OCI-LY7 (cell line): Measurements from ENCODE around the gene MPRIP. TPM values are rescaled to one million over a fixed set of nuclear protein-coding genes. Genes with fewer than 3 reads are reported as not detected.

Experiments used
- BruUV-seq: library from RNA; stranded (reverse); fragments of 400-500 nt; replicated peaks from 2 replicates; lab custom pipeline; 2021; lab: Mats Ljungman, UMichigan
- CTCF ChIA-PET: fragments of 300-600 bp; sonication (Branson Sonifier 250); formaldehyde crosslinking; loops from one replicate; lab custom pipeline; 2022; ENCODE audit warnings: antibody characterized with exemption; ENCODE audit not compliant: unreplicated experiment; lab: Charles Lee
- POLR2A ChIA-PET: fragments of 300-600 bp; sonication (Branson Sonifier 250); formaldehyde crosslinking; loops from one replicate; lab custom pipeline; 2022; ENCODE audit warnings: antibody characterized with exemption; lab: Charles Lee
- DNase-seq: peaks from one replicate; pipeline ENCODE4 v3.0.0-alpha.2; 2015; ENCODE audit warnings: low spot score
- H2AFZ ChIP-seq: fragments of 200-600 bp; sonication (generic), shearing (Covaris generic); 2 replicates; pipeline ENCODE4 v1.6.1; 2014; ENCODE audit warnings: mild to moderate bottlenecking, antibody characterized with exemption, low read length, moderate library complexity
- H3K27ac ChIP-seq: fragments of 200-600 bp; sonication (generic); 2 replicates; pipeline ENCODE4 v1.5.1; 2014; ENCODE audit warnings: mixed run types, low read depth, mild to moderate bottlenecking, moderate library complexity, low read length, inconsistent platforms; ENCODE audit not compliant: poor library complexity, severe bottlenecking
- H3K36me3 ChIP-seq: fragments of 200-600 bp; sonication (generic); 2 replicates; pipeline ENCODE4 v1.6.1; 2014; ENCODE audit warnings: mild to moderate bottlenecking, antibody characterized with exemption, low read length, moderate library complexity, mixed read lengths; ENCODE audit not compliant: insufficient read depth
- H3K4me1 ChIP-seq: fragments of 200-600 bp; sonication (generic); 2 replicates; pipeline ENCODE4 v1.5.1; 2014; ENCODE audit warnings: mild to moderate bottlenecking, low read length; ENCODE audit not compliant: insufficient read depth, poor library complexity, severe bottlenecking
- H3K4me2 ChIP-seq: fragments of 200-600 bp; sonication (generic); 2 replicates; pipeline ENCODE4 v1.6.1; 2014; ENCODE audit warnings: mild to moderate bottlenecking, low read length
- H3K4me3 ChIP-seq: fragments of 200-600 bp; sonication (generic); 2 replicates; pipeline ENCODE4 v1.5.1; 2014; ENCODE audit warnings: mild to moderate bottlenecking, low read depth, low read length; ENCODE audit not compliant: poor library complexity, severe bottlenecking
- H3K79me2 ChIP-seq: fragments of 200-600 bp; sonication (generic); 2 replicates; pipeline ENCODE4 v1.6.1; 2016; ENCODE audit warnings: low read depth, mild to moderate bottlenecking, low read length, moderate library complexity, mixed read lengths; ENCODE audit not compliant: insufficient read depth
- H3K9me2 ChIP-seq: fragments of 200-600 bp; sonication (generic); 2 replicates; pipeline ENCODE4 v1.6.1; 2016; ENCODE audit warnings: mild to moderate bottlenecking, low read length, mixed read lengths; ENCODE audit not compliant: insufficient read depth
- H3K9me3 ChIP-seq: fragments of 200-600 bp; sonication (generic); 2 replicates; pipeline ENCODE4 v1.6.1; 2014; ENCODE audit warnings: mild to moderate bottlenecking, mixed run types, low read length, mixed read lengths
- H4K20me1 ChIP-seq: fragments of 200-600 bp; sonication (generic); 2 replicates; pipeline ENCODE4 v1.6.1; 2014; ENCODE audit warnings: mild to moderate bottlenecking, antibody characterized with exemption, low read length, moderate library complexity, mixed read lengths; ENCODE audit not compliant: insufficient read depth
- CTCF ChIP-seq: fragments of 200-600 bp; sonication (generic); conservative IDR thresholded peaks from 2 replicates; pipeline ENCODE4 v1.5.1; 2014; ENCODE audit warnings: mild to moderate bottlenecking, antibody characterized with exemption, low read length, moderate library complexity, mixed read lengths
- EZH2phosphoT487 ChIP-seq: fragments of 200-600 bp; sonication (generic); IDR thresholded peaks from 2 replicates; pipeline ENCODE4 v1.6.1; 2018; ENCODE audit warnings: low read depth, borderline replicate concordance, mild to moderate bottlenecking, mixed run types, antibody characterized with exemption, low read length, moderate library complexity, mixed read lengths
- intact Hi-C: fragments of 100-400 bp; cut with micrococcal nuclease; formaldehyde crosslinking; loops from one replicate; pipeline ENCODE4 v1.10.0; 2022; ENCODE audit not compliant: unreplicated experiment
- small RNA-seq: library from RNA; depleted of rRNA; stranded (forward); fragments of <200 nt; gene quantifications from one replicate; pipeline ENCODE3, GENCODE V24; 2014
- total RNA-seq, 2 experiments: library from RNA; depleted of rRNA in 1 of 2; stranded (reverse); fragments of >200 nt in 1 of 2; shearing (Covaris generic) in 1 of 2; gene quantifications; 2 replicates each; pipeline ENCODE4 v1.2.3, GENCODE V29; 2014 to 2022

Gene MPRIP
- total RNA-seq, 2 experiments from 2014 or later = 73.3 to 109 TPM

DNA sequence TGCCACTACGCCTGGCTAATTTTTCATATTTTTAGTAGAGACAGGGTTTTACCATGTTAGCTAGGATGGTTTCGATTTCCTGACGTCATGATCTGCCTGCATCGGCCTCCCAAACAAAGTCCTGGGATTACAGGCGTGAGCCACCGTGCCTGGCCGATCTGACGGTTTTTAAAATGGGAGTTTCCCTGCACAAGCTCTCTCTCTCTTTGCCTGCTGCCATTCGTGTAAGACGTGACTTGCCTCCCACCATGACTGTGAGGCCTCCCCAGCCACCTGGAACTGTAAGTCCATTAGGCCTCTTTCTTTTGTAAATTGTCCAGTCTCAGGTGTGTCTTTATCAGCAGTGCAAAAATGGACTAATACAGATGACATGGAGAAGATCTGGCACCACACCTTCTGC, 199.4 kb downstream of the MPRIP start:
- no peak overlapping the region for H3K4me2 ChIP-seq
- peaks cover 8% of the 10 kb centered on the region for H3K4me1 ChIP-seq
- H3K36me3 ChIP-seq = peaks cover 20% of the 10 kb centered on the region
- no peak overlapping the region for H3K4me3 ChIP-seq
- no TSS peak for BruUV-seq
- no peaks in the 10 kb centered on the region for H3K9me3 ChIP-seq
- no peak overlapping the region for H3K27ac ChIP-seq
- ChIA-PET POLR2A (interaction anchor here (0.6 to 0.9 kb wide), 2 partner anchors 55 to 1022 kb away, joined by 3 to 5 read pairs; no protein-coding TSS in a partner anchor), CTCF (no interaction called here)
- no peak overlapping the region for H2AFZ ChIP-seq
- intact Hi-C loops = no loop called here
- H4K20me1 ChIP-seq = no peaks in the 10 kb centered on the region
- no peak for TF ChIP-seq CTCF
- no peak for TF ChIP-seq EZH2phosphoT487
- peaks cover under 1% of the 10 kb centered on the region; the same call in 1 of the 2 replicates for H3K79me2 ChIP-seq
- H3K9me2 ChIP-seq = no peaks in the 10 kb centered on the region
- DNase-seq = no peak

- H3K4me1 ChIP-seq = peaks cover 8% of the 10 kb centered on the region
- H3K9me3 ChIP-seq = no peaks in the 10 kb centered on the region
- H3K79me2 ChIP-seq = no peaks in the 10 kb centered on the region
- no peak for DNase-seq
- TF ChIP-seq CTCF = no peak
- no peak for TF ChIP-seq EZH2phosphoT487
- H3K4me3 ChIP-seq = no peak overlapping the region
- H4K20me1 ChIP-seq = no peaks in the 10 kb centered on the region
- H3K4me2 ChIP-seq = no peak overlapping the region
- no peaks in the 10 kb centered on the region for H3K9me2 ChIP-seq
- intact Hi-C loops = no loop called here
- ChIA-PET CTCF (no interaction called here), POLR2A (no interaction called here)
- H2AFZ ChIP-seq = no peak overlapping the region
- no peak overlapping the region for H3K27ac ChIP-seq
- BruUV-seq = no TSS peak
- H3K36me3 ChIP-seq = peaks cover 26% of the 10 kb centered on the region
These were observed 200.0 kb downstream of the MPRIP start for GRCh38 chr17:17242246-17242645.

Small RNA genes lying within 50 kb of the gene (small RNA-seq; reads per million reads assigned to genes)
- gene RNU6-767P = not detected

Other genes starting within 250 kb of the MPRIP start
- gene TNFRSF13B, start 70.3 kb upstream of the MPRIP start, total RNA-seq (2014; rRNA removed; shearing (Covaris generic)) = 15.5 and 19.3 TPM in 2 replicates
- gene TNFRSF13B, start 70.3 kb upstream of the MPRIP start, total RNA-seq (2022) = 5.7 and 7.5 TPM in 2 replicates
- gene PLD6, start 163.9 kb downstream of the MPRIP start, total RNA-seq (2014; rRNA removed; shearing (Covaris generic)) = not detected in 2 replicates
- gene PLD6, start 163.9 kb downstream of the MPRIP start, total RNA-seq (2022) = not detected in 2 replicates
- gene FLCN, start 194.7 kb downstream of the MPRIP start, total RNA-seq (2014; rRNA removed; shearing (Covaris generic)) = 12.9 and 20.9 TPM in 2 replicates
- 18.1 and 20.5 TPM in 2 replicates for gene FLCN, start 194.7 kb downstream of the MPRIP start, total RNA-seq (2022)
- 69.4 and 83.9 TPM in 2 replicates for gene COPS3, start 238.8 kb downstream of the MPRIP start, total RNA-seq (2014; rRNA removed; shearing (Covaris generic))
- 107 and 113 TPM in 2 replicates for gene COPS3, start 238.8 kb downstream of the MPRIP start, total RNA-seq (2022)